Stimulated activated CD4-positive, alpha-beta T cell treated with anti-CD3 and anti-CD28 coated beads, Interleukin-15, amount 100 ng/mL, for 48 hours (primary cell): ENCODE results near the gene SLC25A28.

ENCODE experiments used
- DNase-seq, 2 donors: peaks; one replicate each; pipeline ENCODE4 v3.0.0-alpha.2; 2020; ENCODE audit warnings: low read depth in 2 of 2

Gene SLC25A28, protein sequence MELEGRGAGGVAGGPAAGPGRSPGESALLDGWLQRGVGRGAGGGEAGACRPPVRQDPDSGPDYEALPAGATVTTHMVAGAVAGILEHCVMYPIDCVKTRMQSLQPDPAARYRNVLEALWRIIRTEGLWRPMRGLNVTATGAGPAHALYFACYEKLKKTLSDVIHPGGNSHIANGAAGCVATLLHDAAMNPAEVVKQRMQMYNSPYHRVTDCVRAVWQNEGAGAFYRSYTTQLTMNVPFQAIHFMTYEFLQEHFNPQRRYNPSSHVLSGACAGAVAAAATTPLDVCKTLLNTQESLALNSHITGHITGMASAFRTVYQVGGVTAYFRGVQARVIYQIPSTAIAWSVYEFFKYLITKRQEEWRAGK

GRCh38 chr10:99619851-99620710 lies at the start of gene SLC25A28:
Gene SLC25A28, minus strand, starts transcription at chr10:99620439. Its CDS starts 104 bp downstream, at chr10:99620335.
- peak in 1 of 2 donors; percentile 91 for DNase-seq

DNA sequence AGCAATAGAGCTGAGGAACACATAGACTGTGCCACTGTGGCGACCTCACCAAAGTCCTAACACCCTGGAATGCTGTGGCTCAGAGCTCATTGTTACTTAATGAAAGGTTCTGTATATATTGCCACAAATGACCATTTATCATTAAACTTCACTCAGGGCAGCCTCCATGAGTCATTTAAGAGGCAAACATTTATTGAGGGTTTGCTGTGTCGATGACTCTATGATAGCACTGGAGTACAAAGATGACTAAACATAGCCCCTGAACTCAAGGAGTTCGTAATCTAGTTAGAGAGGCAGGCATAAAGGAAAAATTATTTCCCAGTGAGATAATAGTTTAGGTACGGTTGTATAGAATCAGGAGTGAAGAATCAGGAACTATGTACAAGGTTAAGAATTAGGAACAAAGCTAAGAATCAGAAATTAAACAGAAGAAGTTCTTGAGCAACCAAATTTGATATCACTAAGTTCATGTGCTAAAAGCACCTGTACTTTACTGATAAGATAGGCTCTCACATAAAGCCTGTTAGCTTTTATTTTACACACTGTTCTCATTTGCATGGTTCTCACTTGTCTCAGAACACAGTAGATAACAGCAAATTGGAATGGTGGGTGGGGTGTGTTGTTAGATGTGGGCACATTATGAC lies 47.0 kb upstream of the SLC25A28 start:
- no peak for DNase-seq

- no peak for DNase-seq
These were observed 45.1 kb upstream of the SLC25A28 start for GRCh38 chr10:99665304-99665703.

GRCh38 chr10:99661377-99661763 lies 41.1 kb upstream of the SLC25A28 start:
- DNase-seq = no peak

- no peak for DNase-seq
These were observed 40.6 kb upstream of the SLC25A28 start for GRCh38 chr10:99660662-99661376.

- no peak for DNase-seq
These were observed 39.7 kb upstream of the SLC25A28 start for GRCh38 chr10:99659868-99660366.

- DNase-seq = peak; percentile 89 to 92
These were observed 39.0 kb upstream of the SLC25A28 start, which contains the start of gene ENTPD7 for GRCh38 chr10:99659031-99659867. Gene ENTPD7, plus strand, starts transcription at chr10:99659509. Its CDS starts 448 bp downstream, at chr10:99659957.

DNA sequence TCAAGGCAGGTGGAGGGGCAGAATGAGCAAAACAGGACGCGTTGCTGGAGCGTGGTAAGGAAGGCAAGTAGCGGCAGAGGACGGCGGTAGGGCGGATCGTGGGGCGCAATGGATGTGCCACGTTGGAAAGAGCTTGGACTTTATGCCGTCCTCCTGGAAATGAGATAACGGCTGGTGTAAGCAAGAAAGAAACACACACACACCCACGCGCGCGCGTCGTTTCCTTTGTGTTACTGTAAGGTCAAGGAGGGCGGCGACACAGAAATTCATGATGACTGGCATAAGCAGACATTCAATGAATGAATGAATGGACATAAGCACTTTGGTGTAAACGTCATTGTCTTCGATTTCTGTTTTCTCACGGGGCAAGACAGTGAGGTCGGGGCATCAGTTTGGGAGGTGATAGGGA lies 38.4 kb upstream of the SLC25A28 start:
- DNase-seq = peak; percentile 36 to 53

- DNase-seq = no peak
These were observed 36.2 kb upstream of the SLC25A28 start for GRCh38 chr10:99656199-99657064.

DNA sequence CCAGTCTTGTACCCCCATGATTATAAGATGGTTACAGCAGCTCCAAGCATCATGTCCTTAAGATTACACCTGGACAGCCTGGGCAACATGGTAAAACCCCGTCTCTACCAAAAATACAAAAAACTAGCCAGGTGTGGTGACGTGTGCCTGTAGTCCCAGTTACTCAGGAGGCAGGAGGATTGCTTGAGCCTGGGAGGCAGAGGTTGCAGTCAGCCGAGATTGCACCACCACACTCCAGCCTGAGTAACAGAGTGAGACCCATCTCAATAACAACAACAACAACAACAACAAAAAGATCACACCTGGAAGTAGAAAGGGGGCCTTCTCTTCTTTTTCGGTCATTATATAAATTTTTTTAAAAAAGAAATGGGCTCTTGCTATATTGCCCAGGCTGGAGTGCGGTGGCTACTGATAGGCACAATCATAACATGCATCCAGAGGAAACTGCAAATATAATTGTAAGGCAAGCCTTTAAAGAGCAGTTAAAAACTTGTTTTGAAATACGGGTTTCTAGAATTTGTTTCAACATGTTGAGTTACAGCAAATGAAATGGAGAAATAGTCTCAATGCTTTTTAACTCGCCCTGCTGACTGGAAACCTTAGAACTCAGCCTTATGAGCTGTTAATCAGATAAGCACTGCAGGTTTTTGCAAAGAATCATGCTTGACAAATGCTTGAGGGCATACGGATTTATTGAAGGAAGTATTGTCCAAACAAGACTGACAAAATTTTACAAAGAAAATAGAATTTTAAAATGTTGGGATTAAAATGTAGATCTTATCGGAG lies 34.3 kb upstream of the SLC25A28 start:
- no peak for DNase-seq

GRCh38 chr10:99652800-99653390 lies 32.7 kb upstream of the SLC25A28 start:
- no peak for DNase-seq

GRCh38 chr10:99648717-99649116 lies 28.5 kb upstream of the SLC25A28 start:
- DNase-seq = no peak

DNA sequence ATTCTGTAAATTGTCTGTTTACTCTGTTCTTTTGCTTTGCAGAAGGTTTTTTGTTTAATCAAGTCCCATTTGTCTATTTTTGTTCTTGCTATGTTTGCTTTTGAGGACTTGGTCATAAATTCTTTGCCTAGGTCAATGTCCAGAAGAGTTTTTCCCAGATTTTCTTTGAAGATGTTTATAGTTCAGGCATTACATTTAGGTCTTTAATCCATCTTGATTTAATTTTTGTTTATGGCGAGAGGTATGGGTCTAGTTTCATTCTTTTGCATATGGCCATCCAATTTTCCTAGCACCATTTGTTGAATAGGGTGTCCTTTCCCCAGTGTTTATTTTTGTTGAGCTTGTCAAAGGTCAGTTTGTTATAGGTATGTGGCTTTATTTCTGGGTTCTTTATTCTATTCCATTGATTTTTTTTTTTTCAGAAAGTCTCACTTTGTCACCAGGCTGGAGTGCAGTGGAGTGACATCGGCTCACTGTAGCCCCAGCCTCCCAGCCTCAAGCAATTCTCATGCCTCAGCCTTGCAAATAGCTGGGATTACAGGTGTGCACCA lies 27.4 kb upstream of the SLC25A28 start:
- DNase-seq = no peak

DNA sequence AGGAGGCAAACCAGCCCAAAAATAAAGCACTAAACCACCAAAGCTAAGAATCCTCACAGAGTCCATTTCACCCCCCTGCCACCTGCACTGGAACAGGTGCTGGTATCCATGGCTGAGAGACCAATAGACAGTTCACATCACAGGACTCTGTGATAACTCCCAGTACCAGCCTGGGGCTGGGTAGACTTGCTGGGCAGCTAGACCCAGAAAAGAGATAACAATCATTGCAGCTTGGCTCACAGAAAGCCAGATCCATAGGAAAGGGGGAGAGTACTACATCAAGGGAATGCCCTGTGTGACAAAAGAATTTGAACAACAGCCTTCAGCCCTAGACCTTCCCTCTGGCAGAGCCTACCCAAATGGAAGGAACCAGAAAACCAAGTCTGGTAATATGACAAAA lies 13.6 kb upstream of the SLC25A28 start:
- no peak for DNase-seq

DNA sequence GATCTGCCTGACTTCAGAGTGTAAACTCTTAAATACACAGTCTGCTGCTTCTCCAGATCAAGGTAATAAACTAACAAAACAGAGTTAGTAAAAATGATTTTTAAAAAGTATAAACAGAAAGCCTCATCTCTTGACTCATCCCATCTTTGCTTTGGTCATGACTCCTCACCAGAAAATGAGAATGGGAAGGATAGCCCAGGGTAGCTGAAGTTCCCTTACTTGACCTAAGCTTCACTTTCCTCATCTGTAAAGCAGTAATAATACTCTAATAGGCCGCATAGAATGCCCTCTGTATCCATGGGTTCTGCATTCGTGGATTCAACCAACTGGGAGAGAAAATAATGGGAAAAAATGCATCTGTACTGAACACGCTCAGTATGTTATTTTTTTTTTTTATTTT lies 11.3 kb upstream of the SLC25A28 start:
- no peak for DNase-seq

DNA sequence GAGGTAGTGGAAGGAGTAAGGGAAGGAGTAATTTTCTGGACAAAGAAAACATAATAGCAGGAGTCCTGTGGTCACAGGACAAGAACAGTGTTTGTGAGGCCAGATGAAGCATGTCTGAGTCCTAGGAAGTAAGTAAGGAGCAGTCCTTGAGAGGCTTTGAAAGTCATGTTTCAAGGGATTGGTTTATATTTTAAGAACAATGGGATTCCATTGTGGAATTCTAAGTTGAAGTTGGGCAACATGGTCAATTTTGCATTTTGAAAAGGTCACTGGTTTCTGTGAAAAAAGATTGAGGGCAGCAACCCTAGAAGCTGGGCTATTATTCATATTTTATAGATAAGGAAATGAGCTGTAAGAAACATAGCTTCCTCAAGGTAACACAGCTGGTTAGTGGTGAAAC lies 10.8 kb upstream of the SLC25A28 start:
- no peak for DNase-seq

DNA sequence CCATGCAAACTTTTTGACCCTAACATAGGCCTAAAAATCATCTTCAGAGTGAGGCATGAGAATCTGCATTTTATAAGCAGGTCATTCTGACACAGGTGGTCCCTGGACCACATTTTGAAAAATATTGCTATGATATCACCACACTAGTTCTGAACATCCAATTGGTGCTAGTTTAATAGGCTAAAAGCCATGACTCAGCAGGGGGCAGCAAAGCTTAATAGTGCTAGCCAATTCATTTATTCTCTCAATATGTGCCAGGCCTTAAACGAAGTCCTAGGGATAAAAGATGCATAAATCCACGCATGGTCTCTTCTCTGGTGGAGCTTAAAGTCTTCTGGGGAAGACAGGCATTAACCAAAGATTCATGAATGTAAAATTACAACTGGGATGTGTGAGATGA lies 10.2 kb upstream of the SLC25A28 start:
- DNase-seq = no peak

DNA sequence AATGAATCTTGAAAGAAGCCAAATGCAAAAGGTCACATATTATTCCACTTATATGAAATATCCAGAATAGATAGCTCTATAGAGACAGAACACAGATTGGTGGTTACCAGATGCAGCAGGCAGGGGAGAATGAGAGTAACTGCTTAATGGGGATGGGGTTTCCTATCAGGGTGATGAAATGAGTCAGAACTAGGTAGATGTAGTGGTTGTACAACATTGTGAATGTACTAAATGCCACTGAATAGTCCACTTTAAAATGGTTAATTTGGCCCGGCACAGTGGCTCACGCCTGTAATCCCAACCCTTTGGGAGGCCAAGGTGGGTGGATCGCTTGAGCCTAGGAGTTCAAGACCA lies 9.4 kb upstream of the SLC25A28 start:
- no peak for DNase-seq
